Neural cell (in vitro differentiated cells): ENCODE results near the gene GSTCD. TPM values are rescaled to one million over a fixed set of nuclear protein-coding genes. Genes with fewer than 3 reads are reported as not detected.
"Not testable (repeated sequence)": the region's sequence is repeated elsewhere in the genome, so short reads cannot be mapped to it uniquely, and the experiment has no call there.

Source experiments
- H2AFZ ChIP-seq: fragments of 200-600, 300-800 bp; sonication (generic), shearing (Covaris generic); 2 replicates; pipeline ENCODE4 v1.6.0; 2014; ENCODE audit warnings: low read depth, mild to moderate bottlenecking, antibody characterized with exemption, low read length, moderate library complexity
- H3F3A ChIP-seq: fragments of 200-600 bp; shearing (Covaris generic); 2 replicates; pipeline ENCODE4 v1.6.1; 2016; ENCODE audit warnings: mild to moderate bottlenecking, moderate library complexity, mixed read lengths, antibody characterized with exemption, low read length; ENCODE audit not compliant: insufficient read depth, poor library complexity, severe bottlenecking
- H3K27ac ChIP-seq: fragments of 200-600, 300-800 bp; sonication (generic), shearing (Covaris generic); 2 replicates; pipeline ENCODE4 v1.5.1; 2014; ENCODE audit warnings: mild to moderate bottlenecking, low read length, moderate library complexity
- H3K27me3 ChIP-seq: fragments of 300-800, 200-600 bp; sonication (generic), shearing (Covaris generic); 2 replicates; pipeline ENCODE4 v1.6.0; 2014; ENCODE audit warnings: mild to moderate bottlenecking, low read depth, low read length, moderate library complexity; ENCODE audit not compliant: insufficient read depth
- H3K36me3 ChIP-seq: fragments of 300-800, 200-600 bp; sonication (generic), shearing (Covaris generic); 2 replicates; pipeline ENCODE4 v1.5.1; 2014; ENCODE audit warnings: mild to moderate bottlenecking, antibody characterized with exemption, low read length, moderate library complexity; ENCODE audit not compliant: insufficient read depth
- H3K4me2 ChIP-seq: fragments of 300-800, 200-600 bp; sonication (generic), shearing (Covaris generic); 2 replicates; pipeline ENCODE4 v1.6.0; 2014; ENCODE audit warnings: mild to moderate bottlenecking, low read length
- H3K4me3 ChIP-seq: fragments of 300-800, 200-600 bp; sonication (generic), shearing (Covaris generic); 2 replicates; pipeline ENCODE4 v1.5.1; 2014; ENCODE audit warnings: mild to moderate bottlenecking, low read length, moderate library complexity
- H3K79me2 ChIP-seq: fragments of 200-600 bp; shearing (Covaris generic); replicated peaks from 2 replicates; pipeline ENCODE4 v1.6.0; 2014; ENCODE audit warnings: mild to moderate bottlenecking, low read length, moderate library complexity; ENCODE audit not compliant: insufficient read depth
- H3K9ac ChIP-seq: fragments of 300-800, 200-600 bp; sonication (generic), shearing (Covaris generic); 2 replicates; pipeline ENCODE4 v1.6.1; 2016; ENCODE audit warnings: mild to moderate bottlenecking, low read length, mixed read lengths
- H3K9me2 ChIP-seq: fragments of 200-600 bp; shearing (Covaris generic); 2 replicates; pipeline ENCODE4 v1.6.1; 2016; ENCODE audit warnings: mild to moderate bottlenecking, low read length, mixed read lengths; ENCODE audit not compliant: insufficient read depth
- H3K9me3 ChIP-seq: fragments of 200-600, 300-800 bp; sonication (generic), shearing (Covaris generic); 2 replicates; pipeline ENCODE4 v1.6.1; 2016; ENCODE audit warnings: mild to moderate bottlenecking, mixed run types, low read length, moderate library complexity, mixed read lengths
- H4K20me1 ChIP-seq: fragments of 200-600 bp; shearing (Covaris generic); 2 replicates; pipeline ENCODE4 v1.6.1; 2016; ENCODE audit warnings: mild to moderate bottlenecking, mixed run types; ENCODE audit not compliant: insufficient read depth
- EP300 ChIP-seq: fragments of 450-650 bp; conservative IDR thresholded peaks from 2 replicates; pipeline ENCODE4 v1.6.1; 2014; ENCODE audit warnings: antibody characterized with exemption, mild to moderate bottlenecking, moderate library complexity; ENCODE audit not compliant: poor library complexity, severe bottlenecking
- EZH2 ChIP-seq: fragments of 200-600, 300-800 bp; shearing (Covaris generic), sonication (generic); IDR thresholded peaks from 2 replicates; pipeline ENCODE4 v1.6.1; 2014; ENCODE audit warnings: antibody characterized with exemption, low read length, borderline replicate concordance, mild to moderate bottlenecking; ENCODE audit not compliant: insufficient read depth, poor library complexity, severe bottlenecking
- MXI1 ChIP-seq: fragments of 450-650 bp; conservative IDR thresholded peaks from 2 replicates; pipeline ENCODE4 v1.6.1; 2014; ENCODE audit warnings: antibody characterized with exemption, mild to moderate bottlenecking; ENCODE audit not compliant: poor library complexity, severe bottlenecking
- RAD21 ChIP-seq: fragments of 450-650 bp; conservative IDR thresholded peaks from 2 replicates; pipeline ENCODE4 v1.6.1; 2014; ENCODE audit warnings: antibody characterized with exemption, mild to moderate bottlenecking, moderate library complexity
- REST ChIP-seq: IDR thresholded peaks from 2 replicates; pipeline ENCODE4 v1.6.1; 2012; ENCODE audit warnings: borderline replicate concordance
- SMC3 ChIP-seq: fragments of 450-650 bp; conservative IDR thresholded peaks from 2 replicates; pipeline ENCODE4 v1.6.1; 2014; ENCODE audit warnings: antibody characterized with exemption, mild to moderate bottlenecking, moderate library complexity; ENCODE audit not compliant: poor library complexity
- TAF1 ChIP-seq: IDR thresholded peaks from 2 replicates; pipeline ENCODE4 v1.6.1; 2012; ENCODE audit warnings: low read depth
- polyA plus RNA-seq: library from polyadenylated mRNA; depleted of rRNA; stranded (reverse); fragments of >200 nt; gene quantifications from 2 replicates; pipeline ENCODE4 v1.2.3, GENCODE V29; 2014
- TF ChIP-seq, protein P1 (sequence below): fragments of 450-650 bp; IDR thresholded peaks from 2 replicates; pipeline ENCODE4 v1.5.1; 2014; ENCODE audit warnings: antibody characterized with exemption, mild to moderate bottlenecking, moderate library complexity; ENCODE audit not compliant: poor library complexity, severe bottlenecking

GSTCD gene
- polyA plus RNA-seq, 1 donor from 2014 or later, result 15.1 TPM

DNA sequence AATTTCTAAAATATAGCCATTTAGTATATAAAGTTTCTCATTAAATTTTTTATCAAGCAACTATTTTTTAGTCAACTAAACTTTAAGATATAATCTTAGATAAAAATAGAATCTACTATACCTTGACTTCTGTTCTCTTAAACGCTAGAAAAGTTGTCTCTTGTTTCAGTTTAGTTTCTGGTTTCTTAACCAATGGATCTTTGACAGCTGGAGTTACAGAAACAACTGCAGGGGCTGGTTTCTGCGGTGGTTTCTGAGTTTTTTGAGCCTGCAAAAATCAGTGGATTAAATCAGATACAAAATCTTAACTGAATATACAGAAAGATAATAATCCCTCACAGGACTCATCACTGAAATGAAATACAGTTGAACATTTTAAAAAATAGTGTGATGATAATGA lies 22.0 kb upstream of the GSTCD start:
- Histone ChIP-seq H3K27ac (no peak overlapping the region), H3F3A (no peaks in the 10 kb centered on the region), H4K20me1 (no peaks in the 10 kb centered on the region), H3K9me3 (no peaks in the 10 kb centered on the region), H3K79me2 (no peaks in the 10 kb centered on the region), H3K36me3 (peaks cover 8% of the 10 kb centered on the region), H2AFZ (no peak overlapping the region), H3K9me2 (no peaks in the 10 kb centered on the region), H3K9ac (no peak overlapping the region), H3K4me3 (no peak overlapping the region), H3K4me2 (no peak overlapping the region), H3K27me3 (no peaks in the 10 kb centered on the region)
- TF ChIP-seq, protein P1, sequence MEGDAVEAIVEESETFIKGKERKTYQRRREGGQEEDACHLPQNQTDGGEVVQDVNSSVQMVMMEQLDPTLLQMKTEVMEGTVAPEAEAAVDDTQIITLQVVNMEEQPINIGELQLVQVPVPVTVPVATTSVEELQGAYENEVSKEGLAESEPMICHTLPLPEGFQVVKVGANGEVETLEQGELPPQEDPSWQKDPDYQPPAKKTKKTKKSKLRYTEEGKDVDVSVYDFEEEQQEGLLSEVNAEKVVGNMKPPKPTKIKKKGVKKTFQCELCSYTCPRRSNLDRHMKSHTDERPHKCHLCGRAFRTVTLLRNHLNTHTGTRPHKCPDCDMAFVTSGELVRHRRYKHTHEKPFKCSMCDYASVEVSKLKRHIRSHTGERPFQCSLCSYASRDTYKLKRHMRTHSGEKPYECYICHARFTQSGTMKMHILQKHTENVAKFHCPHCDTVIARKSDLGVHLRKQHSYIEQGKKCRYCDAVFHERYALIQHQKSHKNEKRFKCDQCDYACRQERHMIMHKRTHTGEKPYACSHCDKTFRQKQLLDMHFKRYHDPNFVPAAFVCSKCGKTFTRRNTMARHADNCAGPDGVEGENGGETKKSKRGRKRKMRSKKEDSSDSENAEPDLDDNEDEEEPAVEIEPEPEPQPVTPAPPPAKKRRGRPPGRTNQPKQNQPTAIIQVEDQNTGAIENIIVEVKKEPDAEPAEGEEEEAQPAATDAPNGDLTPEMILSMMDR, result no peak
- TF ChIP-seq MXI1 (no peak), SMC3 (no peak), EP300 (no peak), TAF1 (no peak), REST (no peak), EZH2 (no peak), RAD21 (no peak)

DNA sequence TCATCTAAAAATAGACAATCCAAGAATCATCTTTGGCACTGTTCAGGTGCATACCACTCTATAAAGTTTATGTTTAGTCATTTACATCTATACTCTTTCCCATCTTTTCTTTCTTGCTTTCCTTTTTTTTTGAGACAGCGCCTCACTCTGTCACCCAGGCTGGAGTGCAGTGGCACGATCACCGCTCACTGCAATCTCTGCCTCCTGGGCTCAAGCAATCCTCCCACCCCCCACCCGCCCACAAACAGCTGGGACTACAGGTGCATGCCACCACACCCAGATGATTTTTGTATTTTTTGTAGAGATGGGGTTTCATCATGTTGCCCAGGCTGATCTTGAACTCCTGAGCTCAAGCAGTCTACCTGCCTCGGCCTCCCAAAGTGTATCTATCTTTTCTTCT lies 13.8 kb upstream of the GSTCD start:
- H3K36me3 ChIP-seq, result peaks cover 21% of the 10 kb centered on the region
- not testable (repeated sequence) for H3K27me3 ChIP-seq, H3K9me2 ChIP-seq, H3K4me3 ChIP-seq, H3K27ac ChIP-seq, H4K20me1 ChIP-seq, H3F3A ChIP-seq, H3K4me2 ChIP-seq, H2AFZ ChIP-seq, H3K9ac ChIP-seq, H3K79me2 ChIP-seq, H3K9me3 ChIP-seq

GRCh38 chr4:105695832-105696231 lies 12.8 kb upstream of the GSTCD start:
- H3K79me2 ChIP-seq, result not testable (repeated sequence)

More at GRCh38 chr4:105695832-105696231, 12.8 kb upstream of the GSTCD start:
- not testable (repeated sequence) for H3K9me2 ChIP-seq, H3K27me3 ChIP-seq, H3F3A ChIP-seq, H4K20me1 ChIP-seq, H3K27ac ChIP-seq, H2AFZ ChIP-seq, H3K4me2 ChIP-seq, H3K4me3 ChIP-seq, H3K9me3 ChIP-seq, H3K9ac ChIP-seq
- peaks cover 21% of the 10 kb centered on the region for H3K36me3 ChIP-seq
